NCI-H226 (cell line): Measurements from ENCODE around the gene GRAPL.
"Not testable (repeated sequence)": the region's sequence is repeated elsewhere in the genome, so short reads cannot be mapped to it uniquely, and the experiment has no call there.

Experiments used
- DNase-seq: peaks from one replicate; pipeline ENCODE4 v3.0.0-alpha.2; 2015

GRAPL gene

DNA sequence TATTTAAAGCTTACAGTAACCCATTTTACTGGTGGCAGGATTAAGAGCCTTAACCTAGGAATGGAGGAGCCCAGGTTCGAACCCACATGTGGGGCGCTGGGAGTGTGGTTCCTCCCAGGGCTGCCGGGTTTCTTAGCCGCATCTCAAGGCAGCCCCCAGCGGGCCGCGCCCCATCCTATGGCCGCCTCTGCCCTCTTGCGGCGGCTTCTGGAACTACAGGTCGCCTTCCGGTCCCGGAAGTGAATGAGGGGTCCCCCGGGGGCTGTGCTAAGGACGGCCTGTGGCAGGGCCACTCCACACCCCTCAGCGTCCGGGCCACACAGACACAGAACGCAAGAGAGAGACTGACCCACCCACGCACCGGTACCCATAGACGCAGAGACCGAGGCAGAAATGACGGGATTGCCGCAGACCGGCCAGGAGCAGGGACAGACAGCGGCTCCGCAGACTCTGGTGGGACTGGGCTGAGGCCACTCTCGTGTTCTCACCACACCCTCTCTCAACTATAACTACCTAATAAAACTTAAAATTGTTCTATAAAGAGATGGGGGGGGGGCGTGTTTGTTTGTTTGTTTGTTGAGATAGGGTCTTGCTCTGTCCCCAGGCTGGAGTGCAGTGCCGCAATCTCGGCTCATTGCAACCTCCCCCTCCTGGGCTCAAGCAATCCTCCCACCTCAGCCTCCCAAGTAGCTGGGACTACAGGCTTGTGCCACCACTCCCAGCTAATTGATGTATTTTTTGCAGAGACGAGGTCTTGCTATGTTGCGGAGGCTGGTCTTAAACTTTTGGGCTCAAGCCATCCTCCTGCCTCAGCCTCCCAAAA, 69.2 kb downstream of the GRAPL start:
- DNase-seq, result not testable (repeated sequence)

DNA sequence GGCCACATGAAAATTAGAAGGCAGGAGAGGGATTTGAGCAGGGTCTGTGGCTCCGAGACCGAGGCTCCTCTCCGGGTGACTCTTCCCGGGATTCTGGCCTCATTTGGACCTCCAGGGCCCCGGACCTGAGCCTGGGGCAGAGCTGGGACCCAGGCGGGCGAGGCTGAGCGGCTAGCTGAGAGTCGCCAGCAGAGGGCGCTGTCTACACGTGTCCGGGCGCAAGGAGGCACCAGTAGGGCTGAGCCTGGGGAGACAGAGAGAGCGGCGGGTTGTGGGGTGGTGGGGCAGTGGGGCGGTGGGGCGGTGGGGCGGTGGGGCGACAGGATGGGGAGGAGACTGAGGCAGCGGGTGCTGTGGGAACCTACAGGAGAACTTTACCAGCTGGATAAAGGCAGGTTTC, 75.1 kb downstream of the GRAPL start:
- DNase-seq, result not testable (repeated sequence)

DNA sequence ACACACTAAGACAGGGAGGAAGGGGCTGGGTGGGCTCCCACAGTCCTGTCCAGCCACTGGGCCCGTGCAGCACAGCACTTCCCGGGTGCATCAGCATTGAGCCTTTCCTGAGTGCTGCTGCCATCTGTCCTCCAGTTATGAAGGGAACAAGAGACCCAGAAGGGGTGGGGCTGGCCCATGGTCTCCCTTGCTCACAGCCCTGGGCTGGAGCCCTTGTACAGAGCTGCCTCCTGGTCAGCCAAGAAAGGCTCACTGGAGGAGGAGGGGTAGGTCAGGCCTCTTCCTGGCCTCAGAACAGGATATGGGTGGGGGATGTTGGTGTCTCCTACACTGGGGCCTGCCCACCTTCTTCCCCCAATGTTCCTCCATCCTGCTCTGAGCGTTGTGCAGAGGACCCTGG, 76.0 kb downstream of the GRAPL start:
- not testable (repeated sequence) for DNase-seq
